HG03432 (cell line): ENCODE results near the gene TNFRSF1A.
"Not testable (repeated sequence)": the region's sequence is repeated elsewhere in the genome, so short reads cannot be mapped to it uniquely, and the experiment has no call there.

Experiments used
- ATAC-seq: cut with Tn5 transposase; IDR thresholded peaks from one replicate; pipeline ENCODE4 v1.9.1; 2021; ENCODE audit warnings: mild to moderate bottlenecking, moderate library complexity; ENCODE audit not compliant: unreplicated experiment

Gene TNFRSF1A

DNA sequence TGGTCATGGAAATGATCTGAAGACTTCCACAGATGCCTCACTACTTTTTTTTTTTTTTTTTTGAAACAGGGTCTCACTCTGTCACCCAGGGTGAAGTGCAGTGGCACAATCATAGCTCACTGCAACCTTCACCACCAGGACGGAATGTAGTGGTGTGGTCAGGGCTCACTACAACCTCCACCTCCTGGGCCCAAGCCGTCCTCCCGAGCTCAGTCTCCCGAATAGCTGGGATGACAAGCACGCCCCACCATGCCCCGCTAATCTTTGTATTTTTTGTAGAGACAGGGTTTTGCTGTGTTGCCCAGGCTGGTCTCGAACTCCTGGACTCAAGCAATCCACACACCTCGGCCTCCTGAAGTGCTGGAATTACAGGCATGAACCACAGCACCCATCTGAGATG, 3.3 kb downstream of the TNFRSF1A start:
- ATAC-seq: not testable (repeated sequence)

DNA sequence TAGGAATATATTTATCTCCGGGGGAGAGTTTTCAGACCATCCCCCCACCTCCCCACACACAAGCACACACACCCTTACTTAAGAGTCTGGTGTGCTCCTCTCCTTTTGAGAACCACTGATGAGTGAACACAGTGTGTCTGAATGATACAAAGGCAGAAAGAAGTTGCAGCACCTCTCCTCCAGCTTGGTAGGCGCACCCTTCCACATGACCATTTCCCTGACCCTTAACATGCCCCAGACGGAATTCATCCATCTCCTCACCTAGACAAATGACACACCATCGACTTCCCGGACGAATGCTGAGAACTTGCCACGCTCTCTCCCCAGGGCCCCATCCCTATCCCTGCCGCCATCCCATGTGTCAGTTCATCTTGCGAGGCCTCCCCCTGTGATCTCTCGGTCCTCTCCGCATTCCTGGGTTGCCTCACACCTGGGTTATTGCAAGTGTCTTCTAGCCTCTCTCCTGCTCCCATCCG, 3.9 kb downstream of the TNFRSF1A start:
- no peak for ATAC-seq

DNA sequence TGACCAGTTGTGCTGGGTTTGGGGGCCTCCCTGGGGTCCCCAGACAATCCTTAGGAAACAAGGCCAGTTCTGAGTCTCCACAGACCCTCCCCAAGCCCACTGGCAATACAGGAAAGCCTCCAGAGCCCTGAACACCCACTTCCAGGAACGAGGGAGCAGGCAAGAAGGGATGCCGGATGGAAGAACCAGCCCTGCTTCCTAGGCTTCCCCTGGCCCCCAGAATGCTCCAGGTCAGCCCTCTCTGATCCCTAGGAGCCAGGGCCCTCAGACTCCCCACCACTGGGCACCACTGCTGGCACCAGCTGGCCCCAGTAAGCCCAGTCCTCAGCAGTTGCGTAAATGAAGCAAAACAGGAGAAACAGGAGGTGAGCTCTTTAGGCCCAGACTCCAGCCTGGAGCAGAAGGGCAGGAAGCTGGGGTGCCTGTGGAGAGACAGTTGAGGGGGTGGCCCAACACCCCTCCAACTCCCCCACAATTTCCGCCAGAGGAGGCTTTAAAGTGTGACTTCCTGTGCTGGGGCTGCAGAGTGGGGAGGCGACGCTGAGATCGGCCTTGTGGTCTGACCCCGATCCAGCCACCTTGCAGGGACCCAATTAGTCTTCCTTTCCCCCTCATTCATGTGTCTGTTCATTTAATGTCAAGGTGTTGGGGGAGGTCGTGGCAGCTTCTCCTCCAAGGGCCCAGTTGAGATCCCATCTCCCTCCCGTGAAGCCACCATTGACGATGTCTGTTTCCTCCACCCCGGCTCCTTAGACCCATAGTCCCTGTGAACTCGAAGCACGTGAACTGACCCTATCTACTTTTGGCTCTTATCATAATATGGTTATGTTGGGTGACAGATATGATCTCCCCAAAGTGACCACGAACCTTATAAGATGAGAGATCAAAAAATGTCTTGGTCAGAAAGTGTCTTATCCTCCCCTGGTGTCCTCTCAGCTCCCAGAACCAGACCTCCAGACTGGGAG, 4.7 kb downstream of the TNFRSF1A start:
- no peak for ATAC-seq

DNA sequence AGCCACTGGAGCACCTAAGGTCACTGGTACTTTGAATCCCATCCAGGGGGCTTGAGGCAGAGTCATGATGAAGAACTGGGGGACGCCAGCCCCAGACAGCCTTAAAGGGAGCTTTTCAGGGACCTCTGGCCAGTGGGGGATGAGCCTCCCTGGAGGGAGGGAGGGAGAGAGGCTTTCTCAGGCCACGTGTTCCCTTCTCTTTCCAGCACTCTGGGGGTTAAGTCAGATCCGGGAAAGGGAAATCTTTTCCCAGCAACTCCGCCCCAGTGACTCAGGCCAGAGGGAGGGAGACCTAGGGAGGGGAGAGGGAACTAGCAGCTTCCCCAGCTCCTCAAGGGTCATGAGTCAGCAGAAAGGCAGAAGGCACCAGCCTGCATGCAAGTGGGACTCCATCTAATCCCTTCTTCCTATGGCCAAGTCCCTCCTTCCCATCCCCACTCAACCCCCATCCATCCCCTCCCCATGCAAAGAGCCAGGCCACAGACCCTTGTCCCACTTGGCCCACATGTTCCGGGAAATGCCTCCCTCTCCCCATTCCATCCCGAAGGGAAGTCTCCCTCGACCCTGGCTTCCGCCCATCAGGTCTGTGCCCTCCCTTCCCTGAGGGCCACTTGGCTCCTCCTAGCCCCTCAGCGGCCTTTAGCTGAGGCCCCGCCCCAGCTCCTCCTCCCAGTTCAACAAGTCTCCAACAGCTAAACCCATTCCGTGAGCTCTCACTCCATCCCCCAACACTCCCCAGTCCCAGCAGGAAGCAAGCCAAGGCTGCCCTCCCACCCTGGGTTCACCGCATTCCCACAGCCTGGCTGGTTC, 5.6 kb downstream of the TNFRSF1A start:
- peak; percentile 8 for ATAC-seq

DNA sequence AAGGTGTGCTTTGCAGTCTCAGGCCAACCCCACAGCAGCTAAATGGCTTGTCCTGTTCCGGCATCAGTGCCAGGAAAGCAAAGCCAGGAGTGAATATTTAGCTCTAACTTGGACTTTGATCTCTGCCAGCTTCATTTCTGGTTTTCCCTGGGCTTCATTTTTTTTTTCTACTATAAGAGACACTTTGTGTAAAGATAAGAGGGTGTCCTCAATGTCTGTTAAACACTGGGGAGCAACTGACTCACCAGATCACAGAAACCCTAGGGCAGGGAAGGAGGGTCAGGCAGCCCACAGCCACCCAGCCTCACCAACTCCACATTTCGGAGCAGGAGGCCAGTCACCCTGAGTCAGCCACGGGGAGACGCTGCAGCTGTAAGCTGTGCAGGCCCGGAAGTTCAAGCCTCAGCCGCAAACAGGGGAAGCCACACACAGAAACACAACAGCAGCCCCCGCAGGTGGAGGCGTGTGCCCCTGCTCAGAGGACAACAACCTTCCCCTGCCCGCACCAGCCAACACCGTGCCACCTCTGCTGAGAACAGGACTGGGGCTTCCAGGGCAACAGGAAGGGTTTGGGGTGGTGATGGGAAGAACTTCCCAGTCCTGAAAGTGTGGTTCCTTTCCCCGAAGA, 6.3 kb downstream of the TNFRSF1A start:
- ATAC-seq: peak; percentile 71

- no peak for ATAC-seq
Observed at GRCh38 chr12:6334940-6335450, 6.9 kb downstream of the TNFRSF1A start.

DNA sequence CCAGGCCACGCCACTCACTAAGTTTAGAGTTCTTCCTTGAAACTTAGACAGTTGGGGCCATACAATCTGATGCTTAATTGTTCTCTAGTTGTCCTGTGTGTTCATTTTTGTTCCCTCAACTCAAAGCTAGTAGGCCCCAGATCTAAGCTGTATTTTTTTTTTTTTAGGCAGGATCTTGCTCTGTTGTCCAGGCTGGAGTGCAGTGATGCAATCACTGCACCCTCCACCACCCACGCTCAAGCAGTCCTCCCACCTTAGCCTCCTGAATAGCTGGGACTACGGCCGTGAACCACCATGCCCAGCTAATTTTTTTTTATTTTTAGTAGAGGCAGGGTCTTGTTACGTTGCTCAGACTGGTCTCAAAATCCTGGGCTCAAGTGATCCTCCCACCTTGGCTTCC, 7.5 kb downstream of the TNFRSF1A start:
- no peak for ATAC-seq

GRCh38 chr12:6333566-6333965, 8.3 kb downstream of the TNFRSF1A start:
- no peak for ATAC-seq

DNA sequence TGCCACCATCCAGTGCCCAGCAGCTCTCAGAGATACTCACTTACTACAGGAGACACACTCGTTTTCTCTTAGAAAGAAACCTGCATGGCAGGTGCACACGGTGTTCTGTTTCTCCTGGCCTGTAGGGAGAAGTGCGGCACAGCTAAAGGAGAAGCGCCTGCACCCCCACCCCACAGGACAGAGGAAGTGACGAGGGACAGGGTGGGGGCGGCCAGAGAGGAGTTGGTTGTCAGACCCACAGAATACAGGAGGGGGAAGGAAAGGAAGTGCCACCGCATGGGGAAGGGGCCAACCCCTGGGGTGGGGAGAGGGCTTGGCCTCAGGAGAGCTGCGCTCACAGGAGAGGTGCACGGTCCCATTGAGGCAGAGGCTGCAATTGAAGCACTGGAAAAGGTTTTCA, 8.8 kb downstream of the TNFRSF1A start:
- ATAC-seq: no peak

DNA sequence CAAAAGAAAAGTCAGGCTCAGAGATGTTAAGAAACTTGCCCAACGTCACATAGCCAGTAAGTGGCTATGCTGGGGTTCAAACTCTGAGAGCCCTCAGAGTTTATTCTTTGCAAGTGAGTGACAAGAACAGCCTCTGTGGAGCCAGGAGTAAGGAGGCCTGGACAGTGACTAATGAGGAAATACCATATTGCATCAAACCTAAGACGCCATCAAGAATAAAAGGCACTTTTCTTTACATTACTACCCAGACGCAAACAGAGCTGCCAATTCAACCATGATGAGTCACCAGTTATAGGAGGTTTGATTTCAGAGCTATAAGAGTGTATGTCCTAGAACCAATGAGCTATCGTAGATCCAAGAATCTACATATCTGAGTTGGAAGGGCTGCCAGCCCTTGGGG, 9.4 kb downstream of the TNFRSF1A start:
- ATAC-seq: no peak

- ATAC-seq: no peak
Observed at GRCh38 chr12:6330999-6331714, 10.7 kb downstream of the TNFRSF1A start.

DNA sequence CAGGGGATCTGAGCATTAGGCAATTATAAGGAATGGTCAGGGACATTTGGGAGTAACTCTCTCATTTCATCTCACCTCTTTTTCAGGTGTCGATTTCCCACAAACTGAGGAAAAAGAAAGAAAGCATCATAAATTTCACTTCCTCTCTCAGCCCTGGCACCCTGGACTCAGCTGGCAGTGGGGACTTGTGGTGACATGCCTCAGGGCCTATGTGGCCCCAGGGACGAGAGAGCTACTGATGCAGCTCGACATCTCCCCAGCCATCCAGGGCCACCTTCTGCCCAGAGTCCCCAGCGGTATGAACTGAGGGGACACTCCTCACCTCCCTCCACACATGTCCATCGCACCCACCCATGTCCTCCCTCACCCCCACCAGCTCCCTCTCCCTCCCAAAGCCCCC, 11.7 kb downstream of the TNFRSF1A start:
- no peak for ATAC-seq

GRCh38 chr12:6329703-6330064, 12.2 kb downstream of the TNFRSF1A start:
- ATAC-seq: no peak

GRCh38 chr12:6328945-6329702, 12.8 kb downstream of the TNFRSF1A start:
- ATAC-seq: no peak

DNA sequence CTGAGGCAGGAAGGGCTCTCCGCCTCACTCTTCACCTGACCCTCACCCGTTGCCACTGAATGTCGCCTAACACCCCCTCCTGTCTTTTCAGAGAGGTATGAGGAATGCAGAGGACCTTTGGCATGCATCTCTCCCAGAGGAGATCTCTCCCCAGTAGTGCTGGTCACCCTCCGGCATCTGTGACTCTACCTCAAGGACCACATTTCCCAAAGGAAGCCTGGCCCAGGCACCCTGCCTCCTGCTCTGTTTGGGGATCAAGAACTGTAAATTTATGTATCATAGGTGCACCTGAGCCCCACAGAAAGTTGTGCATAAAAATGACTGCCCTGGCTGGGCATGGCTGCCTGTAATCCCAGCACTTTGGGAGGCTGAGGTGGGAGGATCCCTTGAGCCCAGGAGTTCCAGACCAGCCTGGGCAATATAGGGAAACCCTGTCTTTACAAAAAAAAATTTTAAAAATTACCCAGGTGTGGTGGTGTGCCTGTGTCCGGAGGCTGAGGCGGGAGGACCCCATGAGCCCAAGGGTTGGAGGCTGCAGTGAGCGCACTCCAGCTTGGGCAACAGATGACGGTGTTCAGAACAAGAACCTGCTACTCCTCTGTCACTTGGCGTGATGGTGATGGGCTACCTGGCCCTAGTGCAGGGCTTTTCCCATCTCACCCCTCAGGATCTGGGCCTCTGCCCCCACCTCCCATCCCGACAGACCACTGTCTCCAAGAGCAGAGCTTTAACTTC, 13.7 kb downstream of the TNFRSF1A start:
- no peak for ATAC-seq

GRCh38 chr12:6327229-6328041, 14.4 kb downstream of the TNFRSF1A start:
- no peak for ATAC-seq

DNA sequence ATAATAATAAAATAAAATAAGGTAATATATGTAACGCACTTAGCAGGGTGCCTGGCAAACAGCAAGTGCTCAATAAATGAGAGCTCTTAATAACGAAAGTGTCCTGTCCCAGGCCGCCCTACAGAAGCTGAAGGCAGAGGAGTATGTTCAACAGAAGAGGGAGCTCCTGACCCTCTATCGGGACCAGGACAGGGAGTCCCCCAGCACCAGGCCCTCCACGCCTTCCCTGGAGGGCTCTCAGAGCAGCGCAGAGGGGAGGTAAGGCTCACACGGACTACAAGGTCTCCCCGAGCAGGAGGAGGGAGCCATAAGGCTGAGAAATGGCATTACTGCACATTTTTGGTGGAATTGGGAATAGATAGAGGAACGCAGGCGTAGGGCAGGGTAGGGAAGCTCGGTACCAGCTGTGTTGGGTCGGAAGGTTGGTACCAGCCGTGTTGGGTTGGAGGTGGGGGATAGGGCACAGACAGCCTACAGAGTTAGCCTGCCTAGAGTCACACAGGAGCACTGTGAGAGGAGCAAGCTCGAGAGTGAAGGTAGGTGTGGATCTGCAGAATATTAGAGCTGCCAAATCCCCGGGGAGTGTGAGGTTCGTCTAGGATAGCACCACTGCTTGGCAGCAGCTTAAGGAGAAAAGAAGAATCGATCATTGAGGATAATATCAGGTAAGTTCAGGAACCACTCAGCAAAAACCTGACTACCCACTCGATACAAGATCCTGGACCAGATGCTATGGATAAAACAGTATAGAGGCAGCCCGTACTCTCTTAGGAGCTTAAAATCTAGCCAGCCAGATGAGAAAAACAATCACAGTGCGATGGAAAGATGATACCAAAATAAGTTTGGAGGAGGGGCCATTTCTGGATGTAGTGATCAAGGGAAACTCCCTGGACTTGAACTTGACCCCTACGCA, 15.3 kb downstream of the TNFRSF1A start:
- ATAC-seq: no peak
